ENCODE results near the gene SCAF11. TPM values are rescaled to one million over a fixed set of nuclear protein-coding genes. Genes with fewer than 3 reads are reported as not detected.
"Not testable (repeated sequence)": the region's sequence is repeated elsewhere in the genome, so short reads cannot be mapped to it uniquely, and the experiment has no call there.

The SCAF11 gene
- total RNA-seq, result 100 to 1,000 TPM; 105 to 114 TPM
- long read RNA-seq, donor 1, full-length matches to known transcripts, result 4 of 32 reads
- long read RNA-seq, donor 1, partial matches to known transcripts, result 15 of 32 reads
- long read RNA-seq, donor 1, other reads (novel, unspliced or antisense), result 13 of 32 reads
- long read RNA-seq, donor 2, full-length matches to known transcripts, result 18 of 64 reads
- long read RNA-seq, donor 2, partial matches to known transcripts, result 28 of 64 reads
- long read RNA-seq, donor 2, other reads (novel, unspliced or antisense), result 18 of 64 reads

GRCh38 chr12:45990468-45991283 is at the start of gene SCAF11:
SCAF11 (minus strand) TSS chr12:45990574; CDS start chr12:45964167, 26,407 bp downstream.
- peak; percentile 100 for DNase-seq (ENCODE audit: low spot score)
- intact Hi-C loops (cut with DNase I), result loop anchor here in 1 of 2 donors (5.0 kb wide), 1 partner anchor 1787 kb away; no protein-coding TSS in a partner anchor

- DNase-seq (ENCODE audit: low spot score); intact Hi-C loops (cut with DNase I): not testable (repeated sequence)
Measured at GRCh38 chr12:46037066-46037465, 46.7 kb upstream of the SCAF11 start.

GRCh38 chr12:46027172-46027571 is 36.8 kb upstream of the SCAF11 start:
- intact Hi-C loops (cut with DNase I), result no loop called here
- no peak for DNase-seq (ENCODE audit: low spot score)

- intact Hi-C loops (cut with DNase I), result no loop called here
- DNase-seq (ENCODE audit: low spot score), result no peak
Measured at GRCh38 chr12:46024099-46024498, 33.7 kb upstream of the SCAF11 start.

- intact Hi-C loops (cut with DNase I), result no loop called here
Measured at GRCh38 chr12:46020768-46021167, 30.4 kb upstream of the SCAF11 start.

GRCh38 chr12:46018712-46019111 is 28.3 kb upstream of the SCAF11 start:
- not testable (repeated sequence) for DNase-seq (ENCODE audit: low spot score)

More at GRCh38 chr12:46020768-46021167, 30.4 kb upstream of the SCAF11 start:
- no peak for DNase-seq (ENCODE audit: low spot score)

GRCh38 chr12:46017866-46018375 is 27.5 kb upstream of the SCAF11 start:
- DNase-seq (ENCODE audit: low spot score); intact Hi-C loops (cut with DNase I): not testable (repeated sequence)

More at GRCh38 chr12:46018712-46019111, 28.3 kb upstream of the SCAF11 start:
- intact Hi-C loops (cut with DNase I), result not testable (repeated sequence)

- DNase-seq (ENCODE audit: low spot score), result no peak
- intact Hi-C loops (cut with DNase I), result no loop called here
Measured at GRCh38 chr12:46005823-46006222, 15.4 kb upstream of the SCAF11 start.

- intact Hi-C loops (cut with DNase I), result no loop called here
Measured at GRCh38 chr12:46005151-46005797, 14.9 kb upstream of the SCAF11 start.

GRCh38 chr12:46004715-46005114 is 14.3 kb upstream of the SCAF11 start:
- intact Hi-C loops (cut with DNase I), result no loop called here
- DNase-seq (ENCODE audit: low spot score), result no peak

More at GRCh38 chr12:46005151-46005797, 14.9 kb upstream of the SCAF11 start:
- DNase-seq (ENCODE audit: low spot score), result no peak

GRCh38 chr12:46000076-46000475 is 9.7 kb upstream of the SCAF11 start:
- intact Hi-C loops (cut with DNase I); DNase-seq (ENCODE audit: low spot score): not testable (repeated sequence)

GRCh38 chr12:45994736-45995135 is 4.4 kb upstream of the SCAF11 start:
- intact Hi-C loops (cut with DNase I), result loop anchor here in 1 of 2 donors (5.0 kb wide), 1 partner anchor 1783 kb away; no protein-coding TSS in a partner anchor
- DNase-seq (ENCODE audit: low spot score), result no peak

GRCh38 chr12:45991284-45992249 is 1.2 kb upstream of the SCAF11 start:
- peak; percentile 93 for DNase-seq (ENCODE audit: low spot score)
- intact Hi-C loops (cut with DNase I), result loop anchor here in 1 of 2 donors (5.0 kb wide), 1 partner anchor 1786 kb away; no protein-coding TSS in a partner anchor

- intact Hi-C loops (cut with DNase I), result loop anchor here in 1 of 2 donors (5.0 kb wide), 1 partner anchor 1787 kb away; no protein-coding TSS in a partner anchor
- DNase-seq (ENCODE audit: low spot score), result peak; percentile 91
Measured at GRCh38 chr12:45989721-45990467, 480 bp downstream of the SCAF11 start.

GRCh38 chr12:45989287-45989686 is 1.1 kb downstream of the SCAF11 start:
- intact Hi-C loops (cut with DNase I), result no loop called here
- DNase-seq (ENCODE audit: low spot score), result no peak

GRCh38 chr12:45988264-45988663 is 2.1 kb downstream of the SCAF11 start:
- DNase-seq (ENCODE audit: low spot score), result no peak
- intact Hi-C loops (cut with DNase I), result no loop called here

GRCh38 chr12:45987340-45987727 is 3.0 kb downstream of the SCAF11 start:
- DNase-seq (ENCODE audit: low spot score), result no peak
- intact Hi-C loops (cut with DNase I), result no loop called here
